Central memory CD4-positive, alpha-beta T cell (primary cell): ENCODE data around the gene GRK4.
"Not testable (repeated sequence)": the region's sequence is repeated elsewhere in the genome, so short reads cannot be mapped to it uniquely, and the experiment has no call there.

Experiments
- DNase-seq: peaks from one replicate; pipeline ENCODE4 v3.0.0; 2022

GRK4 gene

DNA sequence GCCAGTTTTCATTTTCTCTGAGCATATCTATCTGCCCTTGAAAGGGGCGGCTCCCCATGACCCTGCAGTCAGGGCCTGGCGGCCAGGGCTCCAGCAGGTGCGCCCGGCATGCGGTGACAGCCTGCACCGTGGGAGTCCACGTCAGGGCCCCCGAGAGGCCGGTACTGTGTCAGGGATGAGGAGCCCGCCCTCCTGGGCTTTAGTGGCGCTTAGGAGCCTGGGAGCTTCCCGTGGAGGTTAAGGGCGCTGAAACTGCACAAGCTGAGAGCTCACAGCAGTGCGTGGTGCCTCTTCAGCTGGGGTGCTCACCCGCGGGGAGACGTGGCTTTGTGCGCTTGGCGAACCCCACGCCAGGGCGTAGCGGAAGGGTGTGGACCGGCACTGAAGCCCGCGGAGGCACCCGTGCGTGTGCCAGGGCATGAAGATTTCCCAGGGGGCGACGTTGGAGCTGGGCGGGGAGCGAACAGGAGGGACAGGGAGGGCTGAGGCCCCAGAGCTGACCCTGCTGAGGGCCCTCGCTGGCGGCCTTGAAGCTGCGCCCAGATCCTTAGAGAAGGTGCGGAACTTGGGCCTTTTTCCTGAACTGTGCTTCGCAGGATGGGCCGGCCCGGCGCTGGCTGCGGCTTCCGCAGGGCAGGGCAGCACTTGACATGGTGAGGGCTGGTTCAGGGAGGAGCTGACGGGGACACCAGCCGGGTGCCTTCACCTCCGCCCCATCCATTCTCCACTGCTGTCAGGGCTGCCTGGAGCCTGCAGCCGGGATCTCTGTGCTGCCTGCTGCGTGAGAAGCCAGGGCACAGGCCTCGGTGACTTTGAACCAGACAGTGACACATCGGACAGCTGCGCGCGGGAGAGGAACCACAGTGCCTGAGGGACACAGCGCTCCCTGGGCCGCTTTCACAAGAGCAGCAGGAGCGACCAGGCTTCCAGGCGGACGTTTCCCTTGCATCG, 78.1 kb downstream of the GRK4 start:
- DNase-seq, result peak; percentile 49

GRCh38 chr4:3042226-3042625, 78.9 kb downstream of the GRK4 start:
- DNase-seq, result no peak

DNA sequence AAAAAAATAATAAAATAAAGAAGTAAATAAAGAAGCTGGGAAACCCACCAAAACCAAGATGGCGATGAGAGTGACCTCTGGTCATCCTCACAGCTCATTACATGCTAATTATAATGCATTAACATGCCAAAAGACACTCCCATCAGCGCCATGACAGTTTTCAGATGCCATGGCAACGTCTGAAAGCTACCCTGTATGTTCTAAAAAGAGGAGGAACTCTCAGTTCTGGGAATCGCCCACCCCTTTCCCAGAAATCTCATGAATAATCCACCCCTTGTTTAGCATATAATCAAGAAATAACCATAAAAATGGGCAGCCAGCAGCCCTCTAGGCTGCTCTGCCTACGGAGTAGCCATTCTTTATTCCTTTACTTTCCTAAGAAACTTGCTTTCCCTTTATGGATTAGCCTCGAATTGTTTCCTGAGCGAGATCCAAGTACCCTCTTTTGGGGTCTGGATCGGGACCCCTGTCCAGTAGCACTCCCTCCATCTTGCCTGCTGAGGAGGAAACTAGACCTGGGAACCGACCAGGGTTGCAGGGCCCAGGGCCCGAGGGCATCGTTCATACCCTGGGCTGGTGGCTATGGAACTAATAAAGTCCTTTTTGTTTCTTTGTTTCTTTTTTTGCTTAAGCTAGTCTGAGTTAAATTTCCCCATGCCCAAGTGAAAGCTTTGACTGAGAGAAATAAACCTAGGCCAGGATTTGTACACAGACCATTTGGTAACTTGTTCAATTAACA, 80.1 kb downstream of the GRK4 start:
- no peak for DNase-seq

- peak; percentile 89 for DNase-seq
These were observed 81.8 kb downstream of the GRK4 start for GRCh38 chr4:3044870-3045819.

- DNase-seq, result no peak
These were observed 82.8 kb downstream of the GRK4 start for GRCh38 chr4:3046162-3046561.

DNA sequence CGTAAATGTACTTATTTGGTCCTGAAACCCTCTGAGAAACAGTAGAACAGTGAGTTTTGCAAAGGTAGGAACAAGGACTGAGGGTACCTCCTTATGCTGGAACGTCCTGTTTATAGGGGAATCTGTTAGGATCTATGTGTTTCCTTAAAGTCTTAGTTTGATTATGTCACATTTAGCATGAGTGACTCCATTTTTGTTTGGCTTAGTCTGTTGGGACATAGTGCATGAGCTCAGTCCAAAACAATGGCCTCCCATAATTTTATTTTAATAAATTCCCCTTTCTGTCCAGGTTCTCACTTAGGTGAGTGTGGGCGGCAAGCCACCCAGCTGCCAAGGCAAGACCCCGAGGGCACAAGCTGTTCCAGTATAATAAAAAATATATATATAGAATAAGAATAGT, 83.3 kb downstream of the GRK4 start:
- DNase-seq, result no peak

GRCh38 chr4:3047464-3048286, 84.3 kb downstream of the GRK4 start:
- DNase-seq, result peak; percentile 80

DNA sequence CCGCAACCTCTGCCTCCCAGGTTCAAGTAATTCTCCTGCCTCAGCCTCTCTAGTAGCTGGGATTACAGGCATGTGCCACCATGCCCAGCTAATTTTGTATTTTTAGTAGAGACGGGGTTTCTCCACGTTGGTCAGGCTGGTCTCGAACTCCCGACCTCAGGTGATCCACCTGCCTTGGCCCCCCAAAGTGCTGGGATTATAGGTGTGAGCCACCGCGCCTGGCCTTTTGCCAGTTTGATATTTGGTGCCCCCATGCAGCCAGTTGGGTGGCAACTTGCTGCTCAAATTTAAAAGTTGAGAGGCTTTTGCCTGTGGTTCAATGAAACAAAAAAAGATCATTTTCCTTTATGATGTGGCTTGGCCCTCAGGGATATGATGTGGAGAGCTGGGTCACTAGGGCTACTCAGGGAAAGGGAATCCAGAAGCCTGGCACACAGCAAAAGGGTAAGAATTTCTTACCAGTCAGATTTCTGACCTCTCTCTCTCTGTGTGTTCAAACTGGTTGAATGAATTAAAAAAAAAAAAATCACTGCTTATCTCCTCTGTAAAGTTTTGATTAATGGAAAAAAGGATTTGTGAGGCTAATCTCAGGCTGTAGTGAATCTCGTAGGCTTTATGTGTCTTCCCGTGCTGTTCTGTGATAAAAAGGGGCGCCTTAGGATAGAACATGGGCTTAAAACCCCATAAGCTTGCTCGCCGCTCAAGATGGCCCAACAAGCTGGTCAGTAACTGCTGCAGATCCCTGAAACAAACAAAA, 87.9 kb downstream of the GRK4 start:
- not testable (repeated sequence) for DNase-seq

DNA sequence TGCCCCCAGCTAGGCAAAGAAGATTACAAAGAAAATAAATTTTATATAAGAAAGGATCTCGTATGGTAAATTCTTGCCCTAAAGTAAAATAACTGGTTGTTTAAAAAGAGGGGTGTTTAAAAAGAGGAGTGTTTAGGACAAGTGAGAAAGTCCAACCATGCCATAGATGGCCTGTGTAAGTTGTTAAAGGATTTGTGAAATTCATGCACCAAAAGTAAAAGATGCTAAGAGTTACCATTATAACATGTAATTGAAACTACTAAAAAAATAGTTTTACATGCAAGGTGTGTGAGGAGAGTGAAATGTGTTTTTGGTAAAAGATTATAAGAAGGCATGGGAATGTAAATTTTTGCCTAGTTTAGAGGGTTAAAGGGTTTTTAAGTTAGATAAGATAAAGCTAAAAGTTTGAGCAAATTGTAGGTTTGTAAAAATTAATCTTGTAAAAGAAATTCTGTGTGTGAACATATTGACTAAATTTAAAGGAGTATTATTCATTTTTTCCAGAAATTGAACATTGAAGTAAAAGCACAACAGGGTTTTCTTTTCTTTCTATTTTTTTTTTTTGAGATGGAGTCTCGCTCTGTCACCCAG, 90.9 kb downstream of the GRK4 start:
- no peak for DNase-seq

GRCh38 chr4:3059943-3060342, 96.6 kb downstream of the GRK4 start:
- DNase-seq, result no peak

- DNase-seq, result no peak
These were observed 97.6 kb downstream of the GRK4 start for GRCh38 chr4:3060946-3061345.

- DNase-seq, result no peak
These were observed 99.1 kb downstream of the GRK4 start for GRCh38 chr4:3062471-3062870.

GRCh38 chr4:3065551-3065950, 102.2 kb downstream of the GRK4 start:
- DNase-seq, result no peak

DNA sequence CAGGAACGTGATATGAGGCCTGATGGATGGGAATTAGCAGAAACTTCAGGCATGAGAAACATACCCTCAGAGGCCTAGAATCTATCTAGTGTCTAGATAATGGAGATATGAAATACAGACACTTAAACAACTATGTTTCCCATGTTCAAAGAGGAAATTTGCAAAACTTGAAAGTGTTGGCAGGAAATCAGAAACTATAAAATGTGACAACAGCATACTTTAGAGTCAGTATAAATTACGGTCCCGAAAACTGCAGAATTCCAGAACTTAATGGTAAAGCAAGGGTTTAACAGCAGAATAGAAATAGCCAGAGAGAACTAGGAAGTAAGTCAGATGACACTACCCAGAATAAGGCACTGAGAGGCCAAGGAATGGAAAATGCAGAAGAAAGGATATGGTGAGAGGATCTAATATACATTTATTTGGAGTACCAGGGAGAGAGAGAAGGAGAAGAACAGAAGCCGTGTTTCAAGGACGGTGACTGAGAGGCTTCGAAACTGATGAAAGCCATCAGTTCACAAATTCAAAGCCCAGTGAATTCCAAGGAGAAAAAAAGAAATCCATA, 103.5 kb downstream of the GRK4 start:
- no peak for DNase-seq

- no peak for DNase-seq
These were observed 104.2 kb downstream of the GRK4 start for GRCh38 chr4:3067473-3068001.

- DNase-seq, result no peak
These were observed 106.4 kb downstream of the GRK4 start for GRCh38 chr4:3069661-3070199.

GRCh38 chr4:3070709-3071500, 107.5 kb downstream of the GRK4 start:
- no peak for DNase-seq

- DNase-seq, result no peak
These were observed 108.4 kb downstream of the GRK4 start for GRCh38 chr4:3071811-3072210.
